Right lobe of liver (tissue), 6 donors: ENCODE data around the gene MNAT1. TPM values are rescaled to one million over a fixed set of nuclear protein-coding genes. Genes with fewer than 3 reads are reported as not detected.
"Not testable (repeated sequence)": the region's sequence is repeated elsewhere in the genome, so short reads cannot be mapped to it uniquely, and the experiment has no call there.

Source experiments
- ATAC-seq, 4 donors: fragments of 200-7000 bp; cut with Tn5 transposase; one replicate each; pipeline ENCODE4 v1.9.1; 2020; ENCODE audit warnings: mild to moderate bottlenecking in 4 of 4, moderate library complexity in 4 of 4
- DNase-seq, 3 donors: peaks; one replicate each; pipeline ENCODE4 v3.0.0-alpha.2; 2020
- H3K27ac ChIP-seq, 3 donors: fragments of 200-600 bp; one replicate each; pipeline ENCODE4 v1.8.0; 2022
- H3K27me3 ChIP-seq, 2 donors: fragments of 200-600 bp; one replicate each; pipeline ENCODE4 v1.8.0; 2022
- H3K36me3 ChIP-seq, 4 donors: fragments of 200-600 bp; sonication (generic) in 1 of 4; one replicate each; pipeline versions ENCODE4 v1.5.1 to v1.8.0; 2017 to 2022; ENCODE audit warnings: control low read depth in 1 of 4
- H3K4me1 ChIP-seq, 4 donors: fragments of 200-600 bp; sonication (generic) in 1 of 4; one replicate each; pipeline versions ENCODE4 v1.5.1 to v1.8.0; 2017 to 2022; ENCODE audit warnings: control low read depth in 1 of 4
- H3K4me3 ChIP-seq, 3 donors: fragments of 200-600 bp; one replicate each; pipeline ENCODE4 v1.8.0; 2022
- H3K9me3 ChIP-seq, 4 donors: fragments of 200-600 bp; sonication (generic) in 1 of 4; one replicate each; pipeline versions ENCODE4 v1.5.1 to v1.8.0; 2017 to 2022; ENCODE audit warnings: control low read depth in 1 of 4
- POLR2A ChIP-seq: fragments of 450-650 bp; IDR thresholded peaks from one replicate; pipeline ENCODE4 v1.6.1; 2017; ENCODE audit warnings: antibody characterized with exemption, mild to moderate bottlenecking
- WGBS: methylation state at CpG from one replicate; pipeline ENCODE4 v1.1.6; 2018; ENCODE audit warnings: low coverage, low lambda C conversion rate; ENCODE audit not compliant: insufficient coverage; ENCODE audit errors: missing lambda C conversion rate; 5-methylcytosine and 5-hydroxymethylcytosine counted together
- intact Hi-C, 2 donors: fragments of 100-400 bp; cut with DNase I; formaldehyde crosslinking; loops; one replicate each; pipeline versions ENCODE4 v1.11.2 to v1.14.1; 2022
- total RNA-seq, 6 experiments: library from RNA; depleted of rRNA in 2 of 6; stranded (reverse); fragments of >200 nt in 2 of 6; fragmentation: NEBNext Ultra II Directional in 3 of 6; extraction: Animal tissue kit (Norgen Biotek cat#: 25700) in 3 of 6; gene quantifications; one replicate each; pipeline versions ENCODE4 v1.1.0 to v1.2.4, GENCODE V29; 2016 to 2023
- TF ChIP-seq, protein P1 (sequence below), 4 donors: fragments of 200-600 bp in 3 of 4; fragments of 450-650 bp in 1 of 4; IDR thresholded peaks; one replicate each; pipeline versions ENCODE4 v1.5.1 to v1.8.0; 2016 to 2022; ENCODE audit warnings: antibody characterized with exemption in 4 of 4, mild to moderate bottlenecking in 2 of 4
- donor health status: DM: no; HTN: yes; CAD: no.
- donor health status: DM: no; HTN: no; CAD: no.
- donor health status: DM: no; HTN: no; CAD: no.
- donor health status: DM: no; HTN: yes; CAD: no.
- donor health status: DM: no; HTN: yes; CAD: no.

Gene MNAT1
- total RNA-seq, 6 experiments from 2014 or later: 10.5 to 15.2 (median 12.3) TPM

DNA sequence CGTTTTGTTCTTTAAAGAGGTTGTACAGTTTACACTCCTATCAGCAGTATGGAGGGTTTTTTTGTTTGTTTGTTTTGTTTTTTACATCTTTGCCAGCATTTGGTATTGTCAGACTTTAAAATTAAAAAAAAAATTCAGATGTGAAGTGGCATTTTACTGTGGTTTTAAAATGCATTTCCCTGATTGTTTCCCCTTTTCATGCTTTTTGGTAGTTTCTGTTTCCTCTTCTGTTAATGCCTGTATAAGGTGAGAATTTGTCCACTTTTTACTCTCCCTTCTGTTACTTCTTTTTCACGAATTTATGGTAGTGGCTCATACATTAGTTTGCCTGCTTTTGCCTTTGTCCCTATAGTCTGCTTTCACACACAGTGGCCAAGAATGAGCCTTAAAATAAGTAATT, 36.6 kb downstream of the MNAT1 start:
- Histone ChIP-seq H3K4me1 (no peaks in the 10 kb centered on the region), H3K36me3 (no peaks in the 10 kb centered on the region), H3K27me3 (no peaks in the 10 kb centered on the region), H3K4me3 (no peak overlapping the region), H3K9me3 (no peaks in the 10 kb centered on the region), H3K27ac (no peak overlapping the region)
- 33% methylated on average over 2 of the region's 2 CpGs for WGBS
- TF ChIP-seq, protein P1, sequence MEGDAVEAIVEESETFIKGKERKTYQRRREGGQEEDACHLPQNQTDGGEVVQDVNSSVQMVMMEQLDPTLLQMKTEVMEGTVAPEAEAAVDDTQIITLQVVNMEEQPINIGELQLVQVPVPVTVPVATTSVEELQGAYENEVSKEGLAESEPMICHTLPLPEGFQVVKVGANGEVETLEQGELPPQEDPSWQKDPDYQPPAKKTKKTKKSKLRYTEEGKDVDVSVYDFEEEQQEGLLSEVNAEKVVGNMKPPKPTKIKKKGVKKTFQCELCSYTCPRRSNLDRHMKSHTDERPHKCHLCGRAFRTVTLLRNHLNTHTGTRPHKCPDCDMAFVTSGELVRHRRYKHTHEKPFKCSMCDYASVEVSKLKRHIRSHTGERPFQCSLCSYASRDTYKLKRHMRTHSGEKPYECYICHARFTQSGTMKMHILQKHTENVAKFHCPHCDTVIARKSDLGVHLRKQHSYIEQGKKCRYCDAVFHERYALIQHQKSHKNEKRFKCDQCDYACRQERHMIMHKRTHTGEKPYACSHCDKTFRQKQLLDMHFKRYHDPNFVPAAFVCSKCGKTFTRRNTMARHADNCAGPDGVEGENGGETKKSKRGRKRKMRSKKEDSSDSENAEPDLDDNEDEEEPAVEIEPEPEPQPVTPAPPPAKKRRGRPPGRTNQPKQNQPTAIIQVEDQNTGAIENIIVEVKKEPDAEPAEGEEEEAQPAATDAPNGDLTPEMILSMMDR (IDR thresholded peaks at IDR 0.05): no peak
- no peak for TF ChIP-seq POLR2A
- no peak for DNase-seq
- ATAC-seq: no peak
- intact Hi-C loops: no loop called here

DNA sequence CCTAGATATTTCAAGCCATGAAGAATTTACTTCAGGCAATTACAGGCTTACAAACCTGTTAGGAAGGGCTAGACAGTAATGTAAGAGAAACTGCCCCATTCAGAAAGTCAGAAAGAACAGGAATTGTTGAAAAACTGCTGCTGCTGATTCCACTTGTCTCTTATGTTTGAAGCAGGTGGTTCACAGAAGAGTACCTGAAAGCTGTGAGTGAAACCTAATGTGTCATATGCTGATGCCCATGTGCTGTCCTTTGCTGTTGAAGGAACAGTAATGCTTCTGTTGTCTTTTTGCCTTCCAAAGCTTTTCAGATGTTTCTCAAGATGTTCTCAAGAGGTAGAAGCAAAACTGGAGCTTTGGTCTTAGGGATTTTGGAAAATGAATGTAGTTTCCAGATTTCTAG, 39.0 kb downstream of the MNAT1 start:
- TF ChIP-seq, protein P1 (IDR thresholded peaks at IDR 0.05): no peak
- no peak for TF ChIP-seq POLR2A
- ATAC-seq (no peak), DNase-seq (no peak)
- no peaks in the 10 kb centered on the region for H3K27me3 ChIP-seq
- intact Hi-C loops: no loop called here
- no peak overlapping the region for H3K27ac ChIP-seq
- no peak overlapping the region for H3K4me3 ChIP-seq
- no peaks in the 10 kb centered on the region for H3K9me3 ChIP-seq
- H3K4me1 ChIP-seq: no peaks in the 10 kb centered on the region
- H3K36me3 ChIP-seq: no peaks in the 10 kb centered on the region

DNA sequence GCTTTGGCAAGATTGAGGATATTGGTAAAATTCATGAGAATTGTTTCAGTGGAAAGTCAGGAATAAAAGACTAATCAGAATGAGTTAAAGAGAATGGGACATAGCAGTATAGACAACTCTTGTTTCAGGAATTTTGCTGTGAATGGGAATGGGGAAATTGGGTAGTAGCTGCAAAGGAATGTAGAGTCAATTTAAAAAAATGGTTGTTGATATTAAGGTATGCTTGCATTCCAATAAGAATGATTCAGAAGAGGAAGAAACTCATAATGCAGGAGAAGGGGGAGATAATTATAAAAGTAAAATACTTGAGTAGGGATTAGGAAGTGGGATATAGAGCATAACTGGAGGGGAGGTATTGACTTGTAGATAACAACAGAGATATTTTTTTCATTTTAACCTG, 40.7 kb downstream of the MNAT1 start:
- Histone ChIP-seq H3K4me3 (no peak overlapping the region), H3K9me3 (no peaks in the 10 kb centered on the region), H3K27me3 (no peaks in the 10 kb centered on the region), H3K27ac (no peak overlapping the region), H3K36me3 (no peaks in the 10 kb centered on the region), H3K4me1 (no peaks in the 10 kb centered on the region)
- intact Hi-C loops: no loop called here
- ATAC-seq: no peak
- no peak for DNase-seq
- TF ChIP-seq, protein P1 (IDR thresholded peaks at IDR 0.05): no peak
- TF ChIP-seq POLR2A: no peak

DNA sequence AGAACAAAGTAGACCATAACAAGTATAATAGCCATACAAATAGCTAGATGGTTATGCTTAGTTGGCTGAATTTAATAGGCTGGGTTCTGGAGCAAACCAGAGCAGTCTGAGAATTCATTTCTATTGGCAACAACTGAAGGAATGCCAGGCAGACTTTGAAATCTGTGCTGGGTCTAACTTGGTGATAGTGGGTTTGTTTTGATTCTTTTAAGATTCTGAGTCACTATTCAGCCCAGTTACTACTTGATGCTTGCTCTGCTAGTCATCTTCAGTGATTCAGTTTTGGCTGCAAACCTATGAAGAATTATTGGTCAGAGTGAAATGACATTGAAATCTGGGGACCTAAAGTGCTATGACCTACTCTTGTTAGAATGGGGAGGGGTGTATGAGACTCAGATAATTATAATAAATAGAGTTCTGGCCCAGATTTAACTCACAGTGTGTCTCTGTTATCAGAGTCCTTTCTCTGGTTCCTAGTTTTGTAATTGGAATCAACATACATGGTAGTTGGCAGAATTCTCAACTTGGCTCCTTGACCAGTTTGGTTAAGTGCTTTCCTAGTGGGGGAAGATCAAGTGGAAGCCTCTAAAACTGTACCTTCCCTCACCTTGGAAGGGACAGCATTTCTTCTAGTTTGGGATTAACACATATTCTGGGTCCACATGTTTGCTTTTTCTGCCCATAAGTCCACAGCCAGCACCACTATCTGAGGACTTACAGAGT, 43.5 kb downstream of the MNAT1 start:
- H3K27me3 ChIP-seq: no peaks in the 10 kb centered on the region
- ATAC-seq (peak in 1 of 4 donors; percentile 52), DNase-seq (no peak)
- H3K9me3 ChIP-seq: no peaks in the 10 kb centered on the region
- H3K36me3 ChIP-seq: no peaks in the 10 kb centered on the region
- no peak overlapping the region for H3K27ac ChIP-seq
- no peaks in the 10 kb centered on the region for H3K4me1 ChIP-seq
- intact Hi-C loops: no loop called here
- no peak for TF ChIP-seq POLR2A
- TF ChIP-seq, protein P1 (IDR thresholded peaks at IDR 0.05): no peak
- H3K4me3 ChIP-seq: no peak overlapping the region

DNA sequence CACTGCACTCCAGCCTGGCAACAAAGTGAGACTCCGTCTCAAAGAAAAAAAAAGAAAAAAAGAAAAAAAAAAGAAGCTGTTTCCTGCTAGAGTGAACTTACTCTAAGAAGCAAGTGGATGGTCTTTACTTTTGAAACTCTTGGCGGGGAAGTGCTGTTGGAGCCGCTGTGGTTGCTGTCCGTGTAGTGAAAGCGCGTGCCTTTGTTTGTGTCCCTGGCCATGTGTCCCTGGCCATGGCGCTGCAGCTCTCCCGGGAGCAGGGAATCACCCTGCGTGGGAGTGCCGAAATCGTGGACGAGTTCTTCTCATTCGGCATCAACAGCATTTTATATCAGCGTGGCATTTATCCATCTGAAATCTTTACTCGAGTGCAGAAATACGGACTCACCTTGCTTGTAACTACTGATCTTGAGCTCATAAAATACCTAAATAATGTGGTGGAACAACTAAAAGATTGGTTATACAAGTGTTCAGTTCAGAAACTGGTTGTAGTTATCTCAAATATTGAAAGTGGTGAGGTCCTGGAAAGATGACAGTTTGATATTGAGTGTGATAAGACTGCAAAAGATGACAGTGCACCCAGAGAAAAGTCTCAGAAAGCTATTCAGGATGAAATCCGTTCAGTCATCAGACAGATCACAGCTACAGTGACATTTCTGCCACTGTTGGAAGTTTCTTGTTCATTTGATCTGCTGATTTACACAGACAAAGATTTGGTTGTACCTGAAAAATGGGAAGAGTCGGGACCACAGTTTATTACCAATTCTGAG, 45.4 kb downstream of the MNAT1 start:
- H3K4me1 ChIP-seq, H3K36me3 ChIP-seq, H3K9me3 ChIP-seq, H3K27ac ChIP-seq, ATAC-seq, DNase-seq, H3K27me3 ChIP-seq, intact Hi-C loops, H3K4me3 ChIP-seq: not testable (repeated sequence)
- WGBS: 89% methylated on average over 4 of the region's 18 CpGs

DNA sequence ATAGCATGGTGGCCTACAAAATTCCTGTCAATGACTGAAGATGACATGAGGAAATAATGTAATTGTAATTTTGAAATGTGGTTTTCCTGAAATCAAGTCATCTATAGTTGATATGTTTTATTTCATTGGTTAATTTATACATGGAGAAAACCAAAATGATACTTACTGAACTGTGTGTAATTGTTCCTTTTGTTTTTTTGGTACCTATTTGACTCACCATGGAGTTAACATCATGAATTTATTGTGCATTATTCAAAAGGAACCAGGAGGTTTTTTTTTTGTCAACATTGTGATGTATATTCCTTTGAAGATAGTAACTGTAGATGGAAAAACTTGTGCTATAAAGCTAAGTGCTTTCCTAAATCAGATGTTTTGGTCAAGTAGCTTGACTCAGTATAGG, 46.0 kb downstream of the MNAT1 start:
- H3K27ac ChIP-seq, H3K9me3 ChIP-seq, H3K36me3 ChIP-seq, ATAC-seq, DNase-seq, H3K27me3 ChIP-seq, H3K4me3 ChIP-seq, intact Hi-C loops, H3K4me1 ChIP-seq: not testable (repeated sequence)
